DMS53 treated with DMSO at 0.1 percent for 48 hours (cell line): ENCODE data around the gene CDHR2.
A peak's percentile ranks its signal among the peaks of the same experiment; 100 is the strongest.

Experiments used
- DNase-seq: peaks from one replicate; lab custom pipeline; 2025; ENCODE audit not compliant: unreplicated experiment; lab: John Stamatoyannopoulos, UW

The CDHR2 gene

DNA sequence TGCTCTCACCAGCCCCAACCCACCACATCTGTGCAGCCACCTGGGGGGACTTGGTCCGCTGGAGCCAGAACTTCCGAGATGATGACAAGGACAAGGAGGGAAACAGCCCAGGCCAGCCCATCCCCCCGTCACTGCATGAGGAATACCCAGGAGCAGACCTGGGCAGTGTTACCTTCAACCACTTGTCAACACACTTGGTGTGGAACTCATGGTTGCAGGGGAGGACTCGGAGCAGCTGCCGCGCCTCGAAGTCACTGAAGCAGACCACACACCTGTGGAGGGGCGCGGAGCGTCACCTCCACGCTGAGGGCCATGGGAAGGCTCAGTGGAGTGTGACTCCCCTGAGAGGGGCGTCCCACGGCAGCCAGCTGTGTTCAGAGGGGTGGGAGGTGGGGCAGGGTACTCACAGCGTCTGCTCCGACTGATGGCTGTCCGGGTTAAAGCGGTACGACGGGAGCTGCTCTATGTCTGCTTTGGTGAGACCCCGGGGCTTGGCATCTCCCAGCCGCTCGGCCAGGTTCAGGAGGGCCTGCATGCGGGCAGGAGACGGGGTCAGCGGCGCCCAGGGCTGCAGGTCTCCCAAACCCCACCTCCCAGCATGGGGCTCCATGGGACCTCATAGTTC is 19.9 kb upstream of the CDHR2 start:
- DNase-seq = no peak

DNA sequence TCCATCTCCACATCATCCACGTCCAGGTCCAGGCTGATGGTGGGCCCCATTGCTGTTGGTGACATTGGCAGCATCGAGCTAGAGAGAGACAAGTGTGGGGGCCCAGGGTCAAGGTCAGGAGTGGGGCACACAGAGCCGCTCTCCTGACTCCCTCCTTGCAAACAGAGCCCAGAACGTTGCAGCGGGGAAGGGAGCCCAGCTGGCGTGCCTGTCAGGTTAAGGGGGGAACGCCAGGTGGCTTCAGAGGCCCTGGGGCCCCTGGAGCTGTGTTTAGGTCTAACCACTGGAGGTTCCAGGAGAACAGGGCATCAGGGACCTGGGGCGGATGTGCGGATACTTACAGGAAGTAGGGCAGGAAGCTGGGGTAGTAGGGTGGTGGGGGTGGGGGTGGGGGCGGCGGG is 19.4 kb upstream of the CDHR2 start:
- no peak for DNase-seq

DNA sequence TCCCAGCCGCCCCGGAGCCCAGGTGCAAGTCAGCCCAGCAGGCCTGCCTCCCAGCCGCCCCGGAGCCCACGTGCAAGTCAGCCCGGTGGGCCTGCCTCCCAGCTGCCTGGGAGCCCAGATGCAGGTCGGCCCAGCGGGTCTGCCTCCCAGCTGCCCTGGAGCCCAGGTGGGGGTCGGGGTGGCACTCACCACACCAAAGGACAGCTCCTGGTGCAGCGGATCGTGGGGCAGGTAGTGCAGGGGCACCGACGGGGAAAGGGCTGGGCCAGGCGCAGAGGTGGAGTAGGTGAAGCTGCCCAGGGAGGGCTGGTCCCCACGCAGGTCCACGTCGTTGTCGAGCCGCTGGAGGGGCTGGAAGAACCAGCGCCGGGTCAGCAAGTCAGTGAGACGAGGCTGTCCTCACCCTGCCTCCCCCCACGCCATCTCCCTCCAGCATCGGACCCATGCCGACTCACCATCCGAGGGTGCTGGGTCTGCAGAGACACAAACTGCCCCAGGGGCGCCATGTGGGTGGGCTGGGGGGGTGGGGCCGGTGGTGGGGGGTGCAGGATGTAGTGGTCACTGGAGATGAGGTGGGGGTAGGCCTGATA is 18.7 kb upstream of the CDHR2 start:
- no peak for DNase-seq

DNA sequence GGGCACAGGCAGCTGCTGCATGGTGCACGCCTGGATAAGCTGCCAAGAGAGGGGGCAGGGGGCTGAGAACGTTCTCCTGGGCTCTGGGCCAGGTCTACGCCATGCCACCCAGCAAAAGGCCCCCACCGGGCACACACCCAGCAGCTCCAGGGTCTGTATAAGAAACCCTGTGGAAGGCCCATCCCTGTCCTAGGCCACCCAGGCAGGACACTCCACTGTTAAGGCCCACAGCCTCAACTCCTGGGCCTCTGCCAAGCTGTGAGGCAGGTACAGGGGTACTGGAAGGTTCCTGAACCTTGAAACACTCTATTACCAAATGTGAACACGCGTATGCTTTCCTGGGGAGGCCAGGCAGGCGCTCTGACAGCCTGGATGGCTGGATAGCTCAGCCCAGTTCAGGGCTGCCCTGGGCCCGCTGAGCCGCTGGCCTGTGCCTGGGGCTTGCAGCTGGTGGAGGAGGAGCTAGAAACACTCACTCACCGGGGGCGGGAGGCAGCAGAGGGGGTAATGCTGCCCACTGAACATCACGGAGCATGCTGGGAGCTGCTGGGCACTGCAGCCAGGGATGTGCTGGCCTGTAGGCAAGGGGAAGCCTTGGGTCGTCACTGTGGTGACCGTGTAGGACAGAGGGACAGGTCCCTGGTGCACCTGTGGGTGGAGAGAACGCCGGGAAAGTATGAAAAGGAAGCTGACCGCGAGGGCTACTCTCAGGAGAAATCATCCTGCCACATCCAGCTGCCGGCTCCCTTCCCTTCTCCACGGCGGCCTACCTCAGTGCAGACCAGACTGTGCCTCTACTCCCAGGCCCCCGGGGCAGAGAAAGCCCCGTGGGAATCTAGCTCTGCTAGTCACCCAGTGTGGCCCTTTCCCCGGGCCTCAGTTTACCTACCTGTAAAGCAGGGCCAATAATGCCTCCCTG is 17.9 kb upstream of the CDHR2 start:
- no peak for DNase-seq

DNA sequence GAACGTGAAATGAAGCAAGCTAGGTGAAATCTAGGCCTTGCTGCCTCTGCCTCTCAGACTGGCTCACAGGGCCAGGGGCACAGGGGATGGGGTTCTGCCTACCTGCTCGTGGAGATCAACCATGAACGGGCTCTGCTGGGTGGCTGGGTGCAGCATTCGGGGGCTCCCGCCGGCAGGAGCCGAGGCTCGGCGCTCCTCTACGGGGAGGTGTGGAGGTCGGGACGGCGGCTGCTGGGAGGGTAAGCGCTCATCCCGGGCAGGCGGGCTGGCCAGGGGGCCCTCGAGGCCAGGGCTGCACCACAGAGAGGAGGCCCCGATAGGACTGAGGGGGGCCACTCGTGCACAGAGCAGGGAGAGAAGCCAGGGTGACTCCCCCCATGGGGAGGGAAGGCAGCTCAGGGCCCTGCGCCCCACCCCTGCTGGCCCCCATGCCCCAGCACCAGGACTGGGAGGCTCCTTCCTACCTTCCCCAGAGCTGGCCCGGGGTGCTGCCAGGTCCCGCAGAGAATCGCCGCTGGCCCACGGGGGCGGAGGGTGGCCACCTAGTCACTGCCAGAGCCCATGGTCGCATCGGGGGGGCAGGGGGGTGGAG is 17.1 kb upstream of the CDHR2 start:
- DNase-seq = no peak

DNA sequence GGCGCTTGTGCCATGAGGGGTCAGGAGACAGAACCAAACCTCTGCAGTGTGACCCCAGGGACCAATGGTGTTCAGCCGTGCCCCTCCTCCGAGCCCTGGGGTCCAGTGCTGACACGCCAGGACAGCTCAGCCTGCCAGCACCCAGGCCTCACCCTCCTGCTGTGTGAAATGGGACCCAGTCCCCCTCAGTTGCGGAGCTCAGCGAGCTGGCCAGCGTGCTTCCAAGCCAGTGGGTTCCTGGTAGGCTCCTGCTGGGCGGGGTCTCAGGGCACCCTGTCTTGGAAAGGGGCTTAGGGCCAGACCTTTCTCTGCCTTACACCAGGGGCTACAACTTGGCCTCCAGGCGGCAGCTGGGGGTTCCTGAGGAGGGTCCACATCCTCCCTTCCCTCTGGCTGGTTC is 16.3 kb upstream of the CDHR2 start:
- DNase-seq = no peak

DNA sequence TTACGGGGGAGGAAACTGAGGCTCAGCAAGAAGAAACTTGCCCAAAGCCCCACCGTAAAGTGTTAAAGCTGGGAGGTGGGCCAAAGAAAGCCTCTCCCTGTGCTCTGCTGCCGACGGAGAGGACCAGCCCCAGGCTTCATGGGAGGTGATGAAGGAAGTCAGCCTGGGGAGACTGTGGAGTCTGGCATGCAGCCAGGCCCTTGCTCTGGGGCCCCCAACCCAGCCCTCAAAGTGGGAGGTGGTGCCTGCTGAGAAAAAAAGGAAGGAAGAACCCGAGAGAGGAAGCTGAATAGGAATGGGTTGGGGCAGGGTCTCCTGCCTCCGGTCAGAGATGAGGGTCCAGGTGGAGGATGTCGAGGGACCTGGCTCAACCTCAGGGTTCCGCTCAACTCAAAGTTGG is 15.8 kb upstream of the CDHR2 start:
- no peak for DNase-seq

GRCh38 chr5:176533894-176534611 is 15.1 kb upstream of the CDHR2 start:
- DNase-seq = no peak

DNA sequence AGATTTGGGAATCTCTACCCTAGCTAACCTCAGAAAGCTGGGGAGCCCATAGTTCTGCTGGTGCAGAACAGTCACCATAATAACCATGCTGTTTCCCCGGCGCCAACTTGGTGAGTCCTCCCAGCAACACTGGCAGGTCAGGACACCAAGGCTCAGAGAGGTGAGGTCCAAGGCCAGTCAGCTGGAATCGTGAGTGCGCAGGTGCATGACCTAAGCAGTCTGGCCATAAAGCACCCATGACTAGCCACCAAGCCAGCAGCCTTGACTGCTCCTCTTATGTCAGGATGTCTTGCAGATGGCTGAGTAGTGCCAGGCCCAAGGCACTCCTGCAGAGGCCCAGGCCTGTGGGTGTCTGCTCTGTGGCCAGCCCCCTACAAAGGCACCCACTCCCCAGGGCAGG is 14.5 kb upstream of the CDHR2 start:
- DNase-seq = no peak

DNA sequence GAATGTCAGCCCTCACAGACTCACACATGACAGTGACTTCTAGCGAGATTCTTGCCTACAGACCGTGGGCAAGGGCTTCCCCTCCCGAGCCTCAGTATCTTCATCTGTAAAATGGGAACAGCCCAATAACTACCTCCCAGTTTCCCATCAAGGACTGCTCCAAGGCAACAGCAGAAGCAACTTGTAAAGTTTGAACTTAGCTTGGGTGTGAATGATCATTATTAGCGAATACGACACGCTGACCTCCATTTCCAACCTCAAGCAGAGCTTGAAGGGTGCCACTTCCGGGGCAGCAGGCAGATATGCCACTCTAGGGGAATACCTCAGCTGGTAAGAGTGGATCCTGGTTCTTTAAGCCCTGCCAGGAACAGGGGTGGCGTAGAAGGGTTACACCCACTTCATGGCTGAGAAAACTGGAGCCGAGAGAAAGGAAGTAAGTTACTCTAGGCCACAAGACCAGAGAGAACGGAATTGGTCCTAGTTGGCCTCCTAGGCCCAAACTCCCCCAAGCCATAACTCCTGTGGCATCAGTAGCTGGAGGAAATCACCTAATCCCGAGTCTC is 14.0 kb upstream of the CDHR2 start:
- DNase-seq = no peak

DNA sequence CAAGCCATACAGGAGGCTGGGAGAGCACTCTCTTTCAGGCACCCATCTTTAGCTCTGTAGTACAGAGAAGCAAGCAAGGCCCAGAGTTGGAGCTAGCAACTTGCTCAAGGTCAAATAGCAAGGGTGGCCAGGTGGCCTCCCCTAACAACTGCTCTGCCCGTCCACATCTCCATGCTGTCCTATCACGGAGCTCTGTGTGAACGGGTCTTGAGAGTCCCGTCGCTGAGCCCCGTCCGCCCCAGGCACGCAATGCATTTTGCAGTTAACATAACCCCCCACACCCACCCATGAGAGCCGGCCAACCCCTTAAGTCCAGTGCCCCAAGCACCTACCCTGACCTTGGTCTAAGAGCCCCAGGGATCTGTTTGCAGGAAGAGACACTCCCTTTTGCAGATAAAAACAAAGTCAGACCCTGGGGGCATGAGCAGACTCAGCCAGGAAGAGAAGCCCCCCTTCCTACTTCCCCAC is 13.4 kb upstream of the CDHR2 start:
- DNase-seq = no peak

- DNase-seq = no peak
Observed at GRCh38 chr5:176536132-176536901, 12.8 kb upstream of the CDHR2 start.

DNA sequence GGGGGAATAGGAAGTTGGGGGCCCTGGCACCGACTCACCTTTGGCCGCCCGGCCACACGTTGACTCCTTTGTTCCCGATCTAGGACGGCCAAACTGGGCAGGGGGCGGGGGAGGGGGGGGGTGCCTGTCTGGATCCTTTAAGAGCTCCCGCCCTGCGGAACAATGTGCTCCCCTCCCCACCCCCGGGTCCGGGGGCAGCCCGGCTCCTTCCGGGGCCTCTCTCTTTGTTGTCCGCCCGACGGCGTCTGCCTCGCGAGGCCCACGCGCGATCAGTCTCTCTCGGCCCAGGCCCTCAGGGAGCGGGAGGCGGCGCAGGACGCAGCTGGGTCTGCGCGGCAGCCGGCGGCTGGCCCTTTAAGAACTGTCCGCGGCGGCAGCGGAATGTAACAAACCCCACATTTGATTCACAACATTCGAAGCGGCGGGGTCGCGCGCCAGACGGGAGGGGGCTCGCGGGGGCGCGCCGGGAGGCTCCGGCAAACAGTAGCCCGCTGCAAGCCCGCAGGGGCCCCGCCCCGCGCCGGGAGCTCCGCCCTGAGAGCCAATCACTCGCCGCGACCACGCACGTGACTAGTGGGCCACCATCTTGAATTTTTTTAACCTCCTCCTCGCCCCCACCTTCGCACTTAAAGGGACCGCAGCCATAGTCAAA is 12.1 kb upstream of the CDHR2 start, which contains the start of gene RNF44:
Gene RNF44 (minus strand): TSS at position 501 of the 652 bp plus-strand sequence. CDS start 4,930 bp downstream, outside the sequence.
- DNase-seq = peak; percentile 95

DNA sequence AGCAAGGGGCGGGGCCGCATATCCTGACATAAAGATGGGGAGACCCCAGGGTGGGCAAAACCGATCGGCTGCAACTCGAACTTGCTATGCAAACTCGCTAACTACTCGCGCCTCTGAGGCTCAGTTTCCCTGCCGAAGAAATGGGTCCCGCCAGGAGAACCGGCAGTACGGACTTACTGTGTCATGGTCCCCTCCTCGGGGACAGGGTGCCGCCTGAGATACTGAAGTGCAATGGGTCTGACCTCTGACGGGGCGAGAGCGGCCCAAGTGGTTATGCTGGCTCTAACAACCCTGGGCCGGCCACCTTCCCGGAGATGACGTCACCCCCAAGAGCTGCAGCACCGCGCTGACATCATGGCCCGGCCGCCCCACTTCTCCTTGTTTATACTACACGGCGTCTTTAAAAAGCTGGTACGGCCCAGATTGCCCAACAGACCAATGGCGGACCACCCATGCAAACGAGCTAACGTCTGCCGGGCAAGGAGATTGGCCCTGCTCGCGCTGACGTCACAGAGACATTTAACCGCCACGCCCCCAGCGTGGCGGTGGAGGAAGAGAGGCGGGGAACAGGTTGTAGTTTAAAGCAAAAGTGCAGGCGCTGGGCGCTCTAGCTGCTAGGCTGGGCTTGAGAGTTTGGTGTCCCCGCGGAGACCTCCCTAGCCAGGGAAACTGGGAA is 11.4 kb upstream of the CDHR2 start:
- peak; percentile 99 for DNase-seq

- no peak for DNase-seq
Observed at GRCh38 chr5:176538230-176538988, 10.7 kb upstream of the CDHR2 start.

- no peak for DNase-seq
Observed at GRCh38 chr5:176538989-176539384, 10.2 kb upstream of the CDHR2 start.

GRCh38 chr5:176540476-176540899 is 8.7 kb upstream of the CDHR2 start:
- DNase-seq = no peak

GRCh38 chr5:176540956-176541337 is 8.2 kb upstream of the CDHR2 start:
- DNase-seq = no peak
